ENCODE data around the gene ZNF12.
"Not testable (repeated sequence)": the region's sequence is repeated elsewhere in the genome, so short reads cannot be mapped to it uniquely, and the experiment has no call there.

Gene ZNF12

DNA sequence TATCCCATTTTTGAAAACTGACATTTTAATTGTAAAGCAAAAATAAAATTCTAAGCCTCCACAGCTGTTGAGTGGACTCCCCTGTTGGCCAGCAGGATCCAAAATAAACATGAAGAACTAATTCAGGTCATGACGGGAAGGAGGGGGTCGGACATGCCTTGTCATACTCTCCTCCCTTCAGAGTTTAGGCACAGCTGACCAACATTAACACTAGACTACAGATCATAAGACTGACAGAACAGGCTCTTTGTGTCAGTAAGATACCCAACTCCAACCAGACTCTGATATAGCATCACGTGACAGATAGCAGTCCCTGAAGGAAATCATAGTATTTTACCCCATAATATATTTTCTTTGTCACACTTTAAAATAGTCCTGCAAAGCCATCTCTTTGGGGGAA is 20.9 kb upstream of the ZNF12 start:
- TF ChIP-seq, protein P1, sequence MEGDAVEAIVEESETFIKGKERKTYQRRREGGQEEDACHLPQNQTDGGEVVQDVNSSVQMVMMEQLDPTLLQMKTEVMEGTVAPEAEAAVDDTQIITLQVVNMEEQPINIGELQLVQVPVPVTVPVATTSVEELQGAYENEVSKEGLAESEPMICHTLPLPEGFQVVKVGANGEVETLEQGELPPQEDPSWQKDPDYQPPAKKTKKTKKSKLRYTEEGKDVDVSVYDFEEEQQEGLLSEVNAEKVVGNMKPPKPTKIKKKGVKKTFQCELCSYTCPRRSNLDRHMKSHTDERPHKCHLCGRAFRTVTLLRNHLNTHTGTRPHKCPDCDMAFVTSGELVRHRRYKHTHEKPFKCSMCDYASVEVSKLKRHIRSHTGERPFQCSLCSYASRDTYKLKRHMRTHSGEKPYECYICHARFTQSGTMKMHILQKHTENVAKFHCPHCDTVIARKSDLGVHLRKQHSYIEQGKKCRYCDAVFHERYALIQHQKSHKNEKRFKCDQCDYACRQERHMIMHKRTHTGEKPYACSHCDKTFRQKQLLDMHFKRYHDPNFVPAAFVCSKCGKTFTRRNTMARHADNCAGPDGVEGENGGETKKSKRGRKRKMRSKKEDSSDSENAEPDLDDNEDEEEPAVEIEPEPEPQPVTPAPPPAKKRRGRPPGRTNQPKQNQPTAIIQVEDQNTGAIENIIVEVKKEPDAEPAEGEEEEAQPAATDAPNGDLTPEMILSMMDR (conservative IDR thresholded peaks at IDR 0.05; ENCODE audit: low read depth), result no peak
- ChIA-PET CTCF (no interaction called here), POLR2A (ENCODE audit: low non-redundant PET) (no interaction called here)
- no peak for DNase-seq (ENCODE audit: low spot score)
- H3K27ac ChIP-seq, result no peak overlapping the region

DNA sequence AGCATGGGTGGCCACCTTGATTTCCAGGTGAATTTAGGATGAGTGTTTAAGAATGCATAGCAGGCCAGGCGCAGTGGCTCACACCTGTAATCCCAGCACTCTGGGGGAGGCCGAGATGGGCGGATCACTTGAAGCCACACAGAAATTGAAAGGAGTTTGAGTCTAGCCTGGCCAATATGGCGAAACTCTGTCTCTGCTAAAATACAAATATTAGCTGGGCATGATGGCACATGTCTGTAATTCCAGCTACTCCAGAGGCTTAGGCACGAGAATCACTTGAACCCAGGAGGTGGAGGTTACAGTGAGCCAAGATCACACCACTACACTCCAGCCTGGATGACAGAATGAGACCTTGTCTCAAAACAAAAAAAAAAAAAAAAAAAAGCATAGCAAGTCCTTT is 19.6 kb upstream of the ZNF12 start:
- peak overlapping the region; percentile 44 for H3K27ac ChIP-seq
- POLR2A ChIA-PET (ENCODE audit: low non-redundant PET); DNase-seq (ENCODE audit: low spot score); CTCF ChIA-PET: not testable (repeated sequence)

DNA sequence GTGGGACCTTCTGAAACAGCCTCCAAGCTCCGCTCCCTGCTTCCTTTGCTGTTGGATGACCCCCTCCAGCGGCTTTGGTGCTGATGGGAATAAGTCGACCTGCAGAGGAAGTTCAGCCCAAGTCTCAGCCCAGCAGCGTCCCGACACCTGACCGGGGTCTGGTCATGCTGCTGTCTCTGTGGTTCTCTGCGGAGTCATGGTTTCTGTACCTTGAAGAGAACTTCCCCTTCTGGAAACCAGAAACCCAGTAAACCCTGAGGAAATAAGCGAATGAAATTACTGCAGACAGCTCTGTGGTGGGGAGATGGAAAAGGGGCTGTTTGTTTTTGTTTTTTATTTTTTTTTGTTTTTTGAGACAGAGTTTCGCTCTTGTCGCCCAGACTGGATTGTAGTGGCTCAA is 18.3 kb upstream of the ZNF12 start:
- H3K27ac ChIP-seq, result no peak overlapping the region
- CTCF ChIA-PET, result no interaction called here
- TF ChIP-seq, protein P1 (conservative IDR thresholded peaks at IDR 0.05; ENCODE audit: low read depth), result no peak
- POLR2A ChIA-PET (ENCODE audit: low non-redundant PET), result no interaction called here
- no peak for DNase-seq (ENCODE audit: low spot score)

DNA sequence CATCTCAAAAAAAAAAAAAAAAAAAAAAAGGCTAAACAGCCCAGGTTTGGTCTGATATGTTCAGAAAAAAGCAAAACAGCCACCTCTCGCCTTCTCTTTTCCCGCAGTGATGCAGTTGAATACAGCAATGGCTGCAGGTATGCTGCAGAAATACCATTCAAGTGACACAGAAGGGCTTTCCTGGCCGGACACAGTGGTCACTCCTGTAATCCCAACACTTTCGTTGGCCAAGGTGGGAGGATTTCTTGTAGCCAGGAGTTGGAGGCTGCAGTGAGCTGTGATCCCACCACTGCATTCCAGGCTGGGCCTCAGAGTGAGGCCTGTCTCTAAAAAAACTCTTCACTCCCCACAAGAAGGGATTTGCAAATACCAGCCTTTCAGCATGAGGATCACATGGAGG is 17.6 kb upstream of the ZNF12 start:
- POLR2A ChIA-PET (ENCODE audit: low non-redundant PET); CTCF ChIA-PET; H3K27ac ChIP-seq; DNase-seq (ENCODE audit: low spot score): not testable (repeated sequence)

DNA sequence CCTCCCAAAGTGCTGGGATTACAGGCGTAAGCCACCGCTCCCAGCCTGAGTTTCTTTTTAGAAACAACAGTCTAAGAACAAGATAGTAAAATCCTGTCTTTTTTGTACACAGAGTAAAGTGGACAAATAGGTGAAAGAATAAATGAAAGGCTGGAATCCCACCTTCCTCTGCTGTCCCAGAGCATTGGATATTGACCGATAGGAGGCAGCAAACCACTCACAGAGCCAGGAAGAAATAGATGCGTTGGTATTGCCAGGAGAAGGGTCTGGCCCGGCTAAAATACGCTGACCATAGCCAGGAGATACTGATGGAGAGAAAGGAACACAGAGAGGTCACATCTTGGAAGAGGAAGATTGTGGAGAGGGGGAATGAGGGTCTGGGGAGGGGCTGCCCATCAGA is 11.4 kb upstream of the ZNF12 start:
- TF ChIP-seq, protein P1 (conservative IDR thresholded peaks at IDR 0.05; ENCODE audit: low read depth), result no peak
- no peak for DNase-seq (ENCODE audit: low spot score)
- POLR2A ChIA-PET (ENCODE audit: low non-redundant PET), result no interaction called here
- H3K27ac ChIP-seq, result no peak overlapping the region
- CTCF ChIA-PET, result no interaction called here

DNA sequence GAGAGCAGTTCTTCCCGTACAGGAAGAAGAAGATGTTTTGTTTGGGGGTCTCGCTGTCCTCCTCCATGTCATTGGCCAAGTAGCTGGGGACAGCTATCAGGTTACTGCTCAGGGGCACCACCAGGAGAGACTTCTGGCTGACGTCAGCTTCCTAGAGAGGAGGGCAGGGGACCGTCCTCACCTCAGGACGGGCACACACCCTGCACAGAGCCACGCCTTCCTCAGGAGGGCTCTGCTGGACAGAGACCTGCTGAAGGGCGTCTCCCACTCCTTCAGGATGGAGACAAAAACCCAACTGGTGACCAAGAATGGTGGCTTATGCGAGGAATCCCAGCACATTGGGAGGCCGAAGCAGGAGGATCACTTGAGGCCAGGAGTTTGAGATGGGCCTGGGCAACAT is 9.2 kb upstream of the ZNF12 start:
- POLR2A ChIA-PET (ENCODE audit: low non-redundant PET); H3K27ac ChIP-seq; CTCF ChIA-PET; DNase-seq (ENCODE audit: low spot score): not testable (repeated sequence)

DNA sequence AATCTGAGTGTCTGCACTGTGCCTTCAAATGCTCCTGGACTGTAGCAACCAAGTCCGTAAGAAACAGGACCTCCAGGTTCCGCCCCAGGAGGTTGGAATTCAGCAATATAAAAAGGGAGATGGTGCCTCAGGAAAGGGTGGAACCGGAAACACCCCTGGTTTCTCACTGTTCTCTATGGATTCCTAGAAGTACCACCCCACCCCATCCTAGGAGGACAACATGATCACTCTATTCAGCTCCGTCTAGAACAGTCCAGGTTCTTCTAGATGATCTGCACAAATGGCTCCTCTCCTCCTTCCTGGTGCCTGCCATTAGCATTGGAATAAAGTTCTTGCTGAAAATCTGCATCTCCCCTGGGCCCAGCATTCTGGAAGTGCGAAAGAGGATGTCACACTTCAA is 7.6 kb upstream of the ZNF12 start:
- CTCF ChIA-PET, result no interaction called here
- TF ChIP-seq, protein P1 (conservative IDR thresholded peaks at IDR 0.05; ENCODE audit: low read depth), result no peak
- POLR2A ChIA-PET (ENCODE audit: low non-redundant PET), result no interaction called here
- no peak overlapping the region for H3K27ac ChIP-seq
- no peak for DNase-seq (ENCODE audit: low spot score)

DNA sequence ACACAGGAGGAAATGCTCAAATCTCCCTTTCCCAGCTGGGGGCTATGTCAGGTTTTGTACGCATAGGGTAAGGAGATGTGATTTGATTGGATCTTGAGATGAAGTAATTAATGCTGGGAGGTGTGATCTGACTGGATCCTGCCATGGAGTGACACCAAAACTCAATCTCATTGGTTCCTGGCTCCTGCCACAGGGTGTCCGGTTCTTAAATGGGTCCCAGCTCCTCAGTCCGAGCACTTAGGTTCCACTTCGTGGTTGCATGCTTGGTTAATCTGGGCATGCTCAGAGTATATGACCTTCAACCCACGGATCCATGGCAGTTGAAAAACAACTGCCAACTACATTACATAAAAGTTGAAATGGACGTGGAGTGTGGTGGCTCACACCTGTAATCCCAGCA is 3.1 kb upstream of the ZNF12 start:
- no peak for DNase-seq (ENCODE audit: low spot score)
- no peak overlapping the region for H3K27ac ChIP-seq
- TF ChIP-seq, protein P1 (conservative IDR thresholded peaks at IDR 0.05; ENCODE audit: low read depth), result no peak
- POLR2A ChIA-PET (ENCODE audit: low non-redundant PET), result no interaction called here
- CTCF ChIA-PET, result no interaction called here

Measured in RWPE1 (cell line).